ENCODE results near the gene IPO8. TPM values are rescaled to one million over a fixed set of nuclear protein-coding genes. Genes with fewer than 3 reads are reported as not detected.

The IPO8 gene
- total RNA-seq, 1 donor from 2014 or later, result 43.5 TPM

- Mint-ChIP-seq H3K4me1 (peaks cover under 1% of the 10 kb centered on the region), H3K4me3 (no peak overlapping the region), H3K27ac (ENCODE audit: unreplicated experiment) (no peak overlapping the region), H3K9me3 (no peaks in the 10 kb centered on the region), H3K27me3 (ENCODE audit: low read depth) (no peaks in the 10 kb centered on the region), H3K36me3 (ENCODE audit: low read depth) (peaks cover 2% of the 10 kb centered on the region)
- TF ChIP-seq CTCF (conservative IDR thresholded peaks at IDR 0.05), result no peak
- no peak for DNase-seq (ENCODE audit: low read depth, low spot score)
Measured at GRCh38 chr12:30652034-30652696, 43.5 kb downstream of the IPO8 start.

- no peaks in the 10 kb centered on the region for H3K27me3 Mint-ChIP-seq (ENCODE audit: low read depth)
- TF ChIP-seq CTCF (conservative IDR thresholded peaks at IDR 0.05), result no peak
- H3K27ac Mint-ChIP-seq (ENCODE audit: unreplicated experiment), result no peak overlapping the region
- H3K4me1 Mint-ChIP-seq, result peaks cover 10% of the 10 kb centered on the region
- peaks cover 20% of the 10 kb centered on the region for H3K36me3 Mint-ChIP-seq (ENCODE audit: low read depth)
- H3K9me3 Mint-ChIP-seq, result no peaks in the 10 kb centered on the region
- H3K4me3 Mint-ChIP-seq, result no peak overlapping the region
- no peak for DNase-seq (ENCODE audit: low read depth, low spot score)
Measured at GRCh38 chr12:30646821-30647220, 48.8 kb downstream of the IPO8 start.

- DNase-seq (ENCODE audit: low read depth, low spot score), result no peak
- H3K4me3 Mint-ChIP-seq, result no peak overlapping the region
- H3K9me3 Mint-ChIP-seq, result no peaks in the 10 kb centered on the region
- H3K27ac Mint-ChIP-seq (ENCODE audit: unreplicated experiment), result no peak overlapping the region
- no peaks in the 10 kb centered on the region for H3K27me3 Mint-ChIP-seq (ENCODE audit: low read depth)
- peaks cover 10% of the 10 kb centered on the region for H3K4me1 Mint-ChIP-seq
- no peak for TF ChIP-seq CTCF (conservative IDR thresholded peaks at IDR 0.05)
- H3K36me3 Mint-ChIP-seq (ENCODE audit: low read depth), result peaks cover 23% of the 10 kb centered on the region
Measured at GRCh38 chr12:30643366-30643765, 52.3 kb downstream of the IPO8 start.

- H3K27ac Mint-ChIP-seq (ENCODE audit: unreplicated experiment), result no peak overlapping the region
- H3K9me3 Mint-ChIP-seq, result no peaks in the 10 kb centered on the region
- DNase-seq (ENCODE audit: low read depth, low spot score), result no peak
- no peaks in the 10 kb centered on the region for H3K4me1 Mint-ChIP-seq
- H3K27me3 Mint-ChIP-seq (ENCODE audit: low read depth), result no peaks in the 10 kb centered on the region
- no peak overlapping the region for H3K4me3 Mint-ChIP-seq
- peaks cover 18% of the 10 kb centered on the region for H3K36me3 Mint-ChIP-seq (ENCODE audit: low read depth)
- TF ChIP-seq CTCF (conservative IDR thresholded peaks at IDR 0.05), result no peak
Measured at GRCh38 chr12:30640392-30640791, 55.3 kb downstream of the IPO8 start.

GRCh38 chr12:30635385-30635784 lies 60.3 kb downstream of the IPO8 start:
- DNase-seq (ENCODE audit: low read depth, low spot score), result no peak
- no peaks in the 10 kb centered on the region for H3K27me3 Mint-ChIP-seq (ENCODE audit: low read depth)
- H3K4me3 Mint-ChIP-seq, result no peak overlapping the region
- TF ChIP-seq CTCF (conservative IDR thresholded peaks at IDR 0.05), result no peak
- peaks cover 3% of the 10 kb centered on the region for H3K4me1 Mint-ChIP-seq
- H3K36me3 Mint-ChIP-seq (ENCODE audit: low read depth), result peaks cover 30% of the 10 kb centered on the region
- H3K9me3 Mint-ChIP-seq, result no peaks in the 10 kb centered on the region
- H3K27ac Mint-ChIP-seq (ENCODE audit: unreplicated experiment), result no peak overlapping the region

Measured in neural crest cell (in vitro differentiated cells).